Measurements from ENCODE around the gene LTB4R2.

DNA sequence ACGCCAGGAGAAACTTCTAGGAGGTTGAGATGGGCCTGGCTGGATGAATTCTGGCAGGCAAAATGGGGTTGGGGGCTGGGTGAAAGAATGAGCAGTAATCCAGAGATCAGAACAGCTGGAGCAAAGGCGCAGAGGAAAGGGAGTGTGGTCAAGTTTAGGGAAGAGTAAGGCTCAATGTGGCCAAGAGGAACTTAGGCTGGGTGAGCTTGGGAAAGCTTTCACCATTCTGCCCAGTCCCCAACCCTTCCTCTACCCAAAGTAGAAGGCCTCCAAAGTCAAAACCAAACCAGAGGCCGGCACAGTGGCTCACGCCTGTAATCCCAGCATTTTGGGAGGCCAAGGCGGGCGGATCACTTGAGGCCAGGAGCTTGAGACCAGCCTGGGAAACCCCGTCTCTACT is 28.3 kb upstream of the LTB4R2 start:
- TF ChIP-seq, protein P1, sequence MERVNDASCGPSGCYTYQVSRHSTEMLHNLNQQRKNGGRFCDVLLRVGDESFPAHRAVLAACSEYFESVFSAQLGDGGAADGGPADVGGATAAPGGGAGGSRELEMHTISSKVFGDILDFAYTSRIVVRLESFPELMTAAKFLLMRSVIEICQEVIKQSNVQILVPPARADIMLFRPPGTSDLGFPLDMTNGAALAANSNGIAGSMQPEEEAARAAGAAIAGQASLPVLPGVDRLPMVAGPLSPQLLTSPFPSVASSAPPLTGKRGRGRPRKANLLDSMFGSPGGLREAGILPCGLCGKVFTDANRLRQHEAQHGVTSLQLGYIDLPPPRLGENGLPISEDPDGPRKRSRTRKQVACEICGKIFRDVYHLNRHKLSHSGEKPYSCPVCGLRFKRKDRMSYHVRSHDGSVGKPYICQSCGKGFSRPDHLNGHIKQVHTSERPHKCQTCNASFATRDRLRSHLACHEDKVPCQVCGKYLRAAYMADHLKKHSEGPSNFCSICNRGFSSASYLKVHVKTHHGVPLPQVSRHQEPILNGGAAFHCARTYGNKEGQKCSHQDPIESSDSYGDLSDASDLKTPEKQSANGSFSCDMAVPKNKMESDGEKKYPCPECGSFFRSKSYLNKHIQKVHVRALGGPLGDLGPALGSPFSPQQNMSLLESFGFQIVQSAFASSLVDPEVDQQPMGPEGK (CRISPR knock-in tag; IDR thresholded peaks at IDR 0.05; ENCODE audit: borderline replicate concordance) = no peak
- TF ChIP-seq CSDC2 (CRISPR knock-in tag; IDR thresholded peaks at IDR 0.05) (no peak), OSR1 (CRISPR knock-in tag; IDR thresholded peaks at IDR 0.05) (no peak)
